Measurements from ENCODE around the gene ZDHHC16.

DNA sequence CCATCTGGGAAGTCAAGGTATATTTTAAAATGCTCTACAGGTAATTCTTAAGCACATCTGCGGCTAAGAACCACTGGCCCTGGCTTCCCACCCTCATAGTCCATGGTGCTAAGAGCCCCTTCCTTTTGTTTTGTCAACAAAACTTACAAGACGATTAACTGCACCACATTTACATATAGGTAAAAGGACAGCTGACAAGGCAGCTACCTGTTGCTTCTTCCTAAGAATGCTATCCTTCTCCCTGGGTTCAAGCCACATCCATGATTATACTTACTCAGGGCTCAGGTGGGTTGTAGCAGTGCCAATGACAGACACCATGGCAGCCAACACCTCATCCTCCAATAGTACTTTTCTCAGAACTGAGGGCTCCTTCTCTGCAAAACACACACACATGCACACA is 16.3 kb downstream of the ZDHHC16 start:
- TF ChIP-seq EZH2 (IDR thresholded peaks at IDR 0.05; ENCODE audit: borderline replicate concordance, insufficient read depth, low read depth, low read length, poor library complexity, severe bottlenecking): no peak
- TF ChIP-seq, protein P1, sequence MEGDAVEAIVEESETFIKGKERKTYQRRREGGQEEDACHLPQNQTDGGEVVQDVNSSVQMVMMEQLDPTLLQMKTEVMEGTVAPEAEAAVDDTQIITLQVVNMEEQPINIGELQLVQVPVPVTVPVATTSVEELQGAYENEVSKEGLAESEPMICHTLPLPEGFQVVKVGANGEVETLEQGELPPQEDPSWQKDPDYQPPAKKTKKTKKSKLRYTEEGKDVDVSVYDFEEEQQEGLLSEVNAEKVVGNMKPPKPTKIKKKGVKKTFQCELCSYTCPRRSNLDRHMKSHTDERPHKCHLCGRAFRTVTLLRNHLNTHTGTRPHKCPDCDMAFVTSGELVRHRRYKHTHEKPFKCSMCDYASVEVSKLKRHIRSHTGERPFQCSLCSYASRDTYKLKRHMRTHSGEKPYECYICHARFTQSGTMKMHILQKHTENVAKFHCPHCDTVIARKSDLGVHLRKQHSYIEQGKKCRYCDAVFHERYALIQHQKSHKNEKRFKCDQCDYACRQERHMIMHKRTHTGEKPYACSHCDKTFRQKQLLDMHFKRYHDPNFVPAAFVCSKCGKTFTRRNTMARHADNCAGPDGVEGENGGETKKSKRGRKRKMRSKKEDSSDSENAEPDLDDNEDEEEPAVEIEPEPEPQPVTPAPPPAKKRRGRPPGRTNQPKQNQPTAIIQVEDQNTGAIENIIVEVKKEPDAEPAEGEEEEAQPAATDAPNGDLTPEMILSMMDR (IDR thresholded peaks at IDR 0.05): no peak

All from B cell (primary cell).